Activated naive CD8-positive, alpha-beta T cell treated with anti-CD3 and anti-CD28 coated beads for 36 hours (primary cell): ENCODE results near the gene CNTN5. TPM values are rescaled to one million over a fixed set of nuclear protein-coding genes. Genes with fewer than 3 reads are reported as not detected.
"Not testable (repeated sequence)": the region's sequence is repeated elsewhere in the genome, so short reads cannot be mapped to it uniquely, and the experiment has no call there.

Source experiments
- DNase-seq: peaks from one replicate; pipeline ENCODE4 v3.0.0; 2021
- H3K27ac Mint-ChIP-seq: one replicate; pipeline ENCODE4 v1.8.0; 2022; ENCODE audit warnings: mild to moderate bottlenecking, moderate library complexity, mixed read lengths
- H3K27me3 Mint-ChIP-seq: one replicate; pipeline ENCODE4 v1.8.0; 2022; ENCODE audit warnings: mild to moderate bottlenecking, mixed read lengths
- H3K36me3 Mint-ChIP-seq: one replicate; pipeline ENCODE4 v1.8.0; 2021; ENCODE audit warnings: mild to moderate bottlenecking, mixed read lengths
- H3K4me1 Mint-ChIP-seq: one replicate; pipeline ENCODE4 v1.8.0; 2021; ENCODE audit warnings: mixed read lengths
- H3K4me3 Mint-ChIP-seq: one replicate; pipeline ENCODE4 v1.8.0; 2022; ENCODE audit warnings: mild to moderate bottlenecking, moderate library complexity, mixed read lengths
- H3K9me3 Mint-ChIP-seq: one replicate; pipeline ENCODE4 v1.8.0; 2022; ENCODE audit warnings: mixed read lengths
- total RNA-seq, 2 experiments: library from RNA; stranded (reverse); gene quantifications; one replicate each; pipeline ENCODE4 v1.2.3, GENCODE V29; 2021

CNTN5 gene
- total RNA-seq, 2 experiments from 2014 or later, result not detected

DNA sequence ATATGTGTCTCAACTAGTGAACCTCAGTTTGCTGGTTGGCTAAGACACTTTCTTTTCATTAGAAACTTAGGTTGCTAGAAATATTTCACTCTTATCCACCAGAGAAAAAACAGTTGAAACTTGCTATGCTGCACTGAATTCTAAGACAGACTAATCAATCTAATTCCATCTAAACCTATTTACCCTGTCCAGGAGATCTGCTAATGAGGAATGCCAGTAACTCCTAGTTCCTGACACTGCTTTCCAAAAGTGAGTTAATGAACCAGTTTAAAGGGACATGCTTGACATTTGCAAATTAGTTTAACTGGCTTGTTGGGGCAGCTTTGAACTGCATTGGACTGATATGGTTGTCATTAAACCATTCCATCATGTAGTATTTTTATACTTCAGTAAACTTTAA lies 258.5 kb downstream of the CNTN5 start:
- H3K36me3 Mint-ChIP-seq, result no peaks in the 10 kb centered on the region
- no peak overlapping the region for H3K4me3 Mint-ChIP-seq
- H3K27ac Mint-ChIP-seq, result no peak overlapping the region
- no peak for DNase-seq
- no peaks in the 10 kb centered on the region for H3K4me1 Mint-ChIP-seq
- peaks cover 4% of the 10 kb centered on the region for H3K9me3 Mint-ChIP-seq
- H3K27me3 Mint-ChIP-seq, result no peaks in the 10 kb centered on the region

DNA sequence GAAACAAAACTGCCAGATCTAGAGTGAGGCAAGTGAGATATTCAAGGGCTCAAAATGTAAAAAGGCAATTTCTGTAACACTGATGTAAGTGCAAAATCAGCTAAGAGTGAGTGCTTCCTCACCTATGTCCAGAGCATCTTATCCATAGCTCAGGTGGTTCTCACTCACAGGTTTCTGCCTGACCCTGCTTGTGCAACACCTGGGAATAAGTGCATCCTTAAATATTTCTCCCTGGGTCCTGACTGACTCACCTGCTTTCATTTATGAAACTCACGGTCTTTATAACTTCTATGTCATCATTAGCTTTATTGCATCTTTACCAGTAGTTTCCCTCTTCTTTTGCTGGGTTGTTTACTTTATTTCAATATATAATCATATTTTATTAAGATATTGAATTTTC lies 260.6 kb downstream of the CNTN5 start:
- H3K9me3 Mint-ChIP-seq, result peaks cover 2% of the 10 kb centered on the region
- H3K27me3 Mint-ChIP-seq, result no peaks in the 10 kb centered on the region
- no peak overlapping the region for H3K27ac Mint-ChIP-seq
- no peaks in the 10 kb centered on the region for H3K4me1 Mint-ChIP-seq
- H3K4me3 Mint-ChIP-seq, result no peak overlapping the region
- DNase-seq, result no peak
- no peaks in the 10 kb centered on the region for H3K36me3 Mint-ChIP-seq

DNA sequence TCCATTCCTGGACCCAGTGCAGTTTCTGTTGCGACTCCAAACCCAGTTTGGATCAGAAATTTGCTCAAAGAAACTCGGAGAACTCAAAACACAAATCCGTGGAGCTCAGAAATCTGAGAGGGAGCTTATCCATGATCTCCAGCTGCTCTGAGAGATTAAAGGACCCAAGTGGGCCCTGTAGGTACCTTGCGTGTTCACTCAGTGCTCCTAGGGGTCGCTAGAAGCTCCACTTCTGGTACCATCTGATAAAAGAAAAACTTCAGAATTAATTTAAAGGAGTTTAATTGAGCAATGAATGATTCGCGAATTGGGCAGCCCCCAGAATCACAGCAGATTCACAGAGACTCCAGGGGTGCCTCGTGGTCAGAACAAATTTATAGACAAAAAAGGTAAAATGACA lies 277.2 kb downstream of the CNTN5 start:
- H3K4me1 Mint-ChIP-seq, H3K27me3 Mint-ChIP-seq, H3K4me3 Mint-ChIP-seq, H3K9me3 Mint-ChIP-seq, H3K27ac Mint-ChIP-seq, H3K36me3 Mint-ChIP-seq, DNase-seq: not testable (repeated sequence)

DNA sequence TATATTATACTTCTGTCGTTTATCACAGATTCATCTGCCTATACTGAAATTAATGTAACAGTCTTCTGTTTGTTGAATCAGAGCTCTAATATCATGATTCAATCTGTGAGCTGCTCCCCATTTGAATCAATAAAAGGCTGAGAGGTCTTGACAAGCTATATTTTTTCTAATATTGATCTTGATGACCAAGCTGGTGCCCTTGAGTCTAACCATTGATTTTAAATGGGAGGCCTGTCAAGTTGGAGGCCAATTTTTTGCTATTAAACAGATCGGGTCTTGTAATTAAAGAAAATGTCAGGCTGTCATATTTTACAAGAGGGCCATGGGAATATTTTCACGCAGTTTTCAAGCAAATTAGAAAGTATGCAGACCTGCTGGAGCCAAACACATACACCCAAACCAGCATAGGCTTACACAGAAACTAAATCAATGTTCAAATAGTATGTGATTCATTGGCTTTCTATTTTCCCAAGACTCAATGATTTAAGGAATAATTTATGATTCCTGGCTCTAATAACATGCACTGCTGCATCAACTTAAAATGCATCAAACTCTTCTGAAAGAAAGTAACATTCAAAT lies 286.9 kb downstream of the CNTN5 start:
- Mint-ChIP-seq H3K4me3 (no peak overlapping the region), H3K36me3 (no peaks in the 10 kb centered on the region), H3K4me1 (no peaks in the 10 kb centered on the region), H3K27ac (no peak overlapping the region), H3K27me3 (no peaks in the 10 kb centered on the region), H3K9me3 (peaks cover 1% of the 10 kb centered on the region)
- no peak for DNase-seq

DNA sequence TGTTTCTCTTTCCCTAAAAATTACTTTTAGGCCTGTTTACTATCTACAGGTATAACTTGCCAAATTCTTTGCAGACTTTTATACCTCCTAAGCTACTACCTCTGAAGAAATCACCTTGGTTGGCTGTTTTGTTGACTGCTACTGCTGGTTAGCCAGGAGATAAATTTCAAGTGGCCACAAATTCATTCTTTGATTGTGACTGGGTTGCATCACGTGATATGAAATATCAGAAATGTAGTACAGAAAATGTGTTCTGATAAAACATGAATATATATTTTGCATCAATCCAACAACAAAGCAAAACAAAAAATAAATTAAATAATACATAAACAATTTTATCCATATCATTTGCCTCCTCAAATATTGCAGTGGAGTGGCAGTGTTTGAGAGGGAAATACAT lies 291.1 kb downstream of the CNTN5 start:
- Mint-ChIP-seq H3K36me3 (no peaks in the 10 kb centered on the region), H3K9me3 (peaks cover 3% of the 10 kb centered on the region), H3K27ac (no peak overlapping the region), H3K27me3 (no peaks in the 10 kb centered on the region), H3K4me1 (no peaks in the 10 kb centered on the region), H3K4me3 (no peak overlapping the region)
- no peak for DNase-seq

DNA sequence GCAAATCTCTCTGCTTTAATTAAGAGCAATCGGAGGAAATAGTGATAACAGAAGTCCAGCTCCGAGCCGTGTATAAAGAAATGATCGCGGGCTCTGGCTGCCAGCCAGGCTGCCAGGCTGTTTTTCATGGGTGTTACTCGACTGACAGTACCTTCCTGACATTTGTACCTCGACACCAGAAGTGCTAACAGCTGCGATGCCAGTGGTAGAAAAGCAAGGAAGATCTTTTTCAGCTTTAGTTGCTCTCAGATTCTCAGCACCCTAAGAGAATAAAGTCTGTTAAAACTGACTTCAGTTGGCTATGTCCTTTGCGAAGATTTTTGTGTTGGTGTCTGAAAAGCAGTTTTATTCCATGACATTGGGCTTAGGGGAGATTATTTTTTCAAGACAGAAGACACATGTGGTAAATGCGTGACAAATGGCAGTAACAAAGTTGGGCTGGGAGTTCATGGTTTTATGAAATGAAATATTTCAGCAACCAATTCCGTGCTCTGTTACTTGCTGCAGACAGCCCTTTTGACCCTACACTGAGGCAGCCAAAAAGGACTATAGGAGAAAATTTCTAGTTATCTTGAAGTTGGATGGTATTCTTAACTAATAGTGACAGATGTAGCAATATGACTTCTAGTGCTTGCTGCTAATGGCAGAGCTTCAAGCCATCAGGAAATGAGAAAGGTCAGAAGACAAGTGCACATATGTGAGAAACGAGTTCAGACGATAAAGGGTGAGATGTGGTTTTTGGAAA lies 296.2 kb downstream of the CNTN5 start:
- H3K4me1 Mint-ChIP-seq, result no peaks in the 10 kb centered on the region
- H3K27ac Mint-ChIP-seq, result no peak overlapping the region
- no peak overlapping the region for H3K4me3 Mint-ChIP-seq
- no peaks in the 10 kb centered on the region for H3K27me3 Mint-ChIP-seq
- no peaks in the 10 kb centered on the region for H3K36me3 Mint-ChIP-seq
- DNase-seq, result no peak
- peaks cover 7% of the 10 kb centered on the region for H3K9me3 Mint-ChIP-seq

DNA sequence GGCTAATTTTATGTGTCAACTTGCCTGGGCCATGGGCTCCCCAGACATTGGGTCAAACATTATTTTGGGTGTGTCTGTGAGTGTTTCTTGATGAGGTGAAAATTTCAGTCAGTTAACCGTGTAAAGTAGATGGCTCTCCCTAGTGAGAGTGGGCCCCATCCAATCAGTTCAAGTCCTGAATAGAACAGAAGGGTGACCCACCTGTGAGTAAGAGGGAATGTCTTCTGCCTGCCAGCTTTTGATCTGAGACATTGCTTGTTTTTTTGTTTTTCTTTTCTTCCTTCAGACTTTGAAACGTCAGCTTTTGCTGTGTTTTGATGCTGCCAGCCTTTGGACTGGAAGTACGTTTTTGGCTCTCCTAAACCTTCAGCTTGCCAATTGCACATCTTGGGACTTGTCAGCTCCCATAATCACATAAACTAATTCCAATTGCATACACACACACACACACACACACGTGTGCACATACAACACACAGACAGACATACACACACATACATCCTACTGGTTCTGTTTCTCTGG lies 300.1 kb downstream of the CNTN5 start:
- Mint-ChIP-seq H3K4me3 (no peak overlapping the region), H3K4me1 (no peaks in the 10 kb centered on the region), H3K27me3 (no peaks in the 10 kb centered on the region), H3K9me3 (peaks cover 5% of the 10 kb centered on the region), H3K27ac (no peak overlapping the region), H3K36me3 (no peaks in the 10 kb centered on the region)
- no peak for DNase-seq

DNA sequence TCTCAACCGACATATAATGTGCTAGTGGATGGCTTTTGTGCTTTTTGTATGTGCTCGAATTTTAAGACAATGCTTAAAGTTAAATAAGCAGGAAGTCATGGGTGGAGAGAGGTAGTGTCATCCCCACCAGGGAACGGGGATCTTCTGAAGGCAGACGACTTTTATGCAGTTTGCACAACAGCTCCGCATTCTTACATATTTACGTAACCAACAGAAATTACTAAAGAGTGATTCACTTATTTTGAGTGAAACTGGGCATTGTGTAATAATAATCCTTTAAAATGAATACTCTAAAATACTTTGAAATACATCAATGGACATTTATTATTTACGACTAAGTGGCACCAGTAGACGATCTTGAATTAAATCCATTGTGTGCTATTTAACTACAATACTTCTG lies 305.1 kb downstream of the CNTN5 start:
- H3K36me3 Mint-ChIP-seq, result no peaks in the 10 kb centered on the region

DNA sequence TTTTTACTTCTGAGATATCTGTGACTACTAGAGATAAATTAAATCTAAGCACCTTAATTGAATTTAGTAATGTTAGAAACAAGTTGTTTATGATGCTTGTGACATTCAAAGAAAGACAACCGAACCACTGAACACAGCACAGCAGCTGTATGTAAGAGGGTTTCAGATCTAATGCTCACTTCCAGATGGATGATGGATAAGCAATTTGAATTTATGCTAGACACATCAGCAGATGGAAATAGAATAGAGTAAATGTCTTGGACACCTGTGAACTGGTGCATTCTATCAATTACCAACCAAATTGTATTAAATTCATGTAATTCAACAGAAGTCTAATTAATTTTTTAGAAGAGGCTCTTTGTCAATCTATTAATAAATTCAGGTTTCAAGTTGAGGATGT lies 306.3 kb downstream of the CNTN5 start:
- Mint-ChIP-seq H3K4me1 (no peaks in the 10 kb centered on the region), H3K27ac (no peak overlapping the region), H3K36me3 (no peaks in the 10 kb centered on the region), H3K9me3 (no peaks in the 10 kb centered on the region), H3K4me3 (no peak overlapping the region), H3K27me3 (no peaks in the 10 kb centered on the region)
- DNase-seq, result no peak

More for the DNA sequence above, 305.1 kb downstream of the CNTN5 start:
- DNase-seq, result no peak
- Mint-ChIP-seq H3K27me3 (no peaks in the 10 kb centered on the region), H3K4me3 (no peak overlapping the region), H3K9me3 (peaks cover 2% of the 10 kb centered on the region), H3K27ac (no peak overlapping the region), H3K4me1 (no peaks in the 10 kb centered on the region)

DNA sequence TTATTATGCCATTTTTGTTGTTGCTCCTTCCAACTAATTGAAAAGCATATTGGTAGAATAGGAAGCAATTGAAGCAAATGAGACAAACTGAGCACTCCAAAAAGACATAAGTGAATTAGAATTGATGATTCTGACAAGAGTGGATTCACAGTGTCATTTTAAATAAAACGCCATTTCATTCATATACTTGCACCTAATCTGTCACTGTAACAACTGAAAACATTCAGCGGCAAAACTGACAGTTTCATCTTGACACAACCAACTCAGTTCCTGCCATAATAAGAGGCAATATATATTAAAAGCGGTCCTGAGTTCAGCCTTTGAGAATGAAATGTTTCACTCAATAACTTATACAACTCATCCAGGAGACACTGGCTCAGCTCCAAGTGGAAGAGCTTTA lies 306.8 kb downstream of the CNTN5 start:
- no peaks in the 10 kb centered on the region for H3K4me1 Mint-ChIP-seq
- no peaks in the 10 kb centered on the region for H3K9me3 Mint-ChIP-seq
- H3K27me3 Mint-ChIP-seq, result no peaks in the 10 kb centered on the region
- H3K4me3 Mint-ChIP-seq, result no peak overlapping the region
- no peak for DNase-seq
- no peaks in the 10 kb centered on the region for H3K36me3 Mint-ChIP-seq
- H3K27ac Mint-ChIP-seq, result no peak overlapping the region

DNA sequence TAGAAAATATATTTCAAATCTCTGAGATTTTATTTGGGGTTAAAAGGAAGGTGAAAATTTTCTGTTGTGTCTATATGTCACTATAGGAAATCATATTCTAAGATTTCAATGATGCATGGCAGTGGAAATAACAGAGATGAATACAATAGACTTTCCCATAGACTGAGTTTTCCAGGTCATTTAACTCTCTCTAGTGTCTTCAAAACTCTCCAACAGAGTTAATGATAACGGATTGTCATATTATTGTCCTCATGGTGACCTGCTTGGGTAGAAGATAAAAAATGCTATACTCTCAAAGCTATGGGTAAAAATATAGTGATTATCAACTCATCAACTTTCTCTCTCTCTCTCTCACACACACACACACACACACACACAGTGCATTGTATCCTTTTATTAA lies 312.9 kb downstream of the CNTN5 start:
- Mint-ChIP-seq H3K9me3 (peaks cover 5% of the 10 kb centered on the region), H3K27me3 (no peaks in the 10 kb centered on the region), H3K27ac (no peak overlapping the region), H3K4me1 (no peaks in the 10 kb centered on the region), H3K4me3 (no peak overlapping the region), H3K36me3 (no peaks in the 10 kb centered on the region)
- no peak for DNase-seq

DNA sequence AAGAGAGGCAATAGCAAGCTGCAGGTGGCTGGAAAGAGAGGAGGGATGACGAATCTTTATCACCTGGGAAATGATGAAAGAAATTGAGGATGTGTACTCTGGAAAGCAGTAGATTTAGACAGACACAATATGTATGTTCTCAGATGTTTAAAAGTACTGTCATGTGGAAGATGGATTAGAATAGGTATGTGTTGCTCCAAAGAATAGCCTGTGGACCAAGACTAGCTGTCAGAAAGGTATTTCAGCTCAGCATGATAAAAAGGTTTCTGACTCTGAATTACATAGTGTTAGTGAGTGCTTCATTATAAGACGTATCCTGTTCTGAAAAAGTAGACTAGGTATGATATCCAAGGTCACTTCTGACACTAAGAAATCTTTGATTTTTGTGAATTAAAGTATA lies 322.4 kb downstream of the CNTN5 start:
- H3K27ac Mint-ChIP-seq, result no peak overlapping the region
- no peaks in the 10 kb centered on the region for H3K4me1 Mint-ChIP-seq
- no peaks in the 10 kb centered on the region for H3K27me3 Mint-ChIP-seq
- no peak overlapping the region for H3K4me3 Mint-ChIP-seq
- no peaks in the 10 kb centered on the region for H3K36me3 Mint-ChIP-seq
- peaks cover 4% of the 10 kb centered on the region for H3K9me3 Mint-ChIP-seq
- no peak for DNase-seq

DNA sequence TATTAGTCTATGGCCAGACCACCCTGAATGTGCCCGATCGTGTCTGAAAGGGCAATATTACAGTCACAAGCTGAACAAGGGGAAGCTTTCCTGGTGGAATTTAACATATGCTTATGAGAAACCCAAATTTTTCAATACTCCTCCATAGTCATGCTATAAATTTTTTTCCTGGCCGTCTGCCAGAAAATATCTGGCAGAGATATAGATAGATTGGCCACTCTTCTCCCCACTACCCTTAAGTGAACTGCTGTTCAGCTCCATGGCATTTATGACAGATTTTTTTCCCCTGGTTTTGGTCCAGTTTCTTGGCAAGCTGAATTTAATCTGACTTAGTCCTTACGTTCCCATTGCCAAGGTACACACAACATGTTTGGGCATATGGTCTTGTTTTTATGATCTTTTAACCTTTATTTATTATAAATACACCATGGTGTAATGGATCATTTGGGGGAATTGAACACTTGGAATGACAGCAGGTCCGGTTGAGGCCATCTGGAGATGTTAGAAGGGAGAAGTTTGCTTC lies 328.5 kb downstream of the CNTN5 start:
- no peak for DNase-seq
- Mint-ChIP-seq H3K9me3 (peaks cover 3% of the 10 kb centered on the region), H3K27ac (no peak overlapping the region), H3K4me3 (no peak overlapping the region), H3K27me3 (no peaks in the 10 kb centered on the region), H3K36me3 (no peaks in the 10 kb centered on the region), H3K4me1 (no peaks in the 10 kb centered on the region)

DNA sequence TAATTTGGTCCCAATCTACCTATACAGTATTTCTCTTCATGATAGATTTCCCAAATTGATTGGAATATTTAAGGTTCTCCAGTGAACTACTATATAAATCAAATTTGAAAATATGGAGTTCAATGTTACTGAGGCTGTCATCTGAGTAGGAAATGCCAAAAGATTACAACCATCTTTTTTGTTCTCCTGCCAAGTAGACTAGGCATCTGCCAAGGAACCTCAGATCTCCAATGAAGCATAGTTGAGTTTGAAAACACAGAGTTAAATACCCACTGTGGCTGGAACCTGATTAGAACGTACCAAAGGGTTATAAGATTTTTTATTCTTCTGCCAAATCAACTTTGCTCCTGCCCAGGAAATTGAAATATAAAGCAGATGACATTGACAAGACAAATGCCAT lies 330.9 kb downstream of the CNTN5 start:
- H3K4me3 Mint-ChIP-seq, result no peak overlapping the region
- H3K27ac Mint-ChIP-seq, result no peak overlapping the region
- H3K36me3 Mint-ChIP-seq, result no peaks in the 10 kb centered on the region
- H3K4me1 Mint-ChIP-seq, result no peaks in the 10 kb centered on the region
- no peaks in the 10 kb centered on the region for H3K27me3 Mint-ChIP-seq
- DNase-seq, result no peak
- H3K9me3 Mint-ChIP-seq, result peaks cover 11% of the 10 kb centered on the region

DNA sequence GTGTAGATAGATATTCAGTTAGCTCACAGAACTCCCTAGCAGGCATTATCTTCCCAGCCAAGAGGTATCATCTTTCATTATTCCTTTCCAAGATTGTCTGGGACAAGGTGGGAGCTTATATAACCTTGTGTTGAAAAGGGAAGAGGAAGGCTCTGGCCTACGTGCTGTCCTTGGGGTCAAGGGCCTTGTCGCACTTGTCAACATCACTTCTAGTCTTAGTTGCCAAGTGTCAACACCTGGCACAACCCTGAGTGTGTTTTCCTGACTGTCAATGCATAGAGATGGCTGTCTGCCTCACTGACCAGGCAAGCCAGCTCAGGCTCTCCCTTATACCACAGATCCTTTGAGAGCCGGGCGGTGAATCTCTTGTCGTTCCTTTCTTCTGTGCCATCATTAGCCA lies 331.9 kb downstream of the CNTN5 start:
- H3K27ac Mint-ChIP-seq, result no peak overlapping the region
- no peak overlapping the region for H3K4me3 Mint-ChIP-seq
- DNase-seq, result no peak
- no peaks in the 10 kb centered on the region for H3K4me1 Mint-ChIP-seq
- no peaks in the 10 kb centered on the region for H3K27me3 Mint-ChIP-seq
- no peaks in the 10 kb centered on the region for H3K36me3 Mint-ChIP-seq
- peaks cover 13% of the 10 kb centered on the region for H3K9me3 Mint-ChIP-seq

DNA sequence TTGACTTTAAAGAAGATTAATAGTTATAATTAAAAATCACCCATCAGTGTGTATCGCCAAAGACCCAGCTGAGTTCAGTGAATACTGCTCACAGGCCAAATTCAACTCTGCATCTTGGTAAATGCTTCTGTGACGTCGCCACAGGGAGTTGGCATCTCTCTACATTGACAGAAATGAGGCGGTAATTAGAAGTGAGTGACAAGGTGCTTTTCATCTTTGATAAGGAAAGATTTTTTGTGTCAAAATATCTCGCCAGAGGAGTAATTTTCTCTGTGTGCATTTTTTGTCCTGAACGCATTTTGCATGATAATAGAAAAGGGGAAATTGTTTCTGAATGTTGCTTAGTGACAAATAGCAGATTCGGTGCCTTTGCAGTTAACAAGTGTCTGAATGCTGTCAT lies 345.8 kb downstream of the CNTN5 start:
- Mint-ChIP-seq H3K4me1 (no peaks in the 10 kb centered on the region), H3K27me3 (no peaks in the 10 kb centered on the region), H3K27ac (no peak overlapping the region), H3K9me3 (no peaks in the 10 kb centered on the region), H3K36me3 (no peaks in the 10 kb centered on the region), H3K4me3 (no peak overlapping the region)
- no peak for DNase-seq
